Gastrocnemius medialis (tissue), 4 donors: Measurements from ENCODE around the gene TAS2R60.

Experiments used
- CTCF ChIP-seq, 5 experiments: fragments of 450-650 bp in 3 of 5; fragments of 200-600 bp in 2 of 5; sonication (generic) in 2 of 5; IDR thresholded peaks in 4 of 5; conservative IDR thresholded peaks in 1 of 5; 1 replicate in 4 of 5; 2 replicates in 1 of 5; pipeline ENCODE4 v1.5.1; 2016 to 2019; ENCODE audit warnings: antibody characterized with exemption in 5 of 5, mild to moderate bottlenecking in 3 of 5, moderate library complexity in 3 of 5
- POLR2A ChIP-seq, 2 donors: fragments of 450-650 bp; IDR thresholded peaks; one replicate each; pipeline ENCODE4 v1.6.1; 2017; ENCODE audit warnings: antibody characterized with exemption in 2 of 2, mild to moderate bottlenecking in 2 of 2, moderate library complexity in 2 of 2

GRCh38 chr7:143492799-143493739 lies 49.8 kb downstream of the TAS2R60 start:
- TF ChIP-seq CTCF (IDR thresholded peaks at IDR 0.05 in 4 of 5, conservative IDR thresholded peaks at IDR 0.05 in 1 of 5) (no peak), POLR2A (IDR thresholded peaks at IDR 0.05) (no peak)
